ENCODE results near the gene DOCK4.

DOCK4 gene

DNA sequence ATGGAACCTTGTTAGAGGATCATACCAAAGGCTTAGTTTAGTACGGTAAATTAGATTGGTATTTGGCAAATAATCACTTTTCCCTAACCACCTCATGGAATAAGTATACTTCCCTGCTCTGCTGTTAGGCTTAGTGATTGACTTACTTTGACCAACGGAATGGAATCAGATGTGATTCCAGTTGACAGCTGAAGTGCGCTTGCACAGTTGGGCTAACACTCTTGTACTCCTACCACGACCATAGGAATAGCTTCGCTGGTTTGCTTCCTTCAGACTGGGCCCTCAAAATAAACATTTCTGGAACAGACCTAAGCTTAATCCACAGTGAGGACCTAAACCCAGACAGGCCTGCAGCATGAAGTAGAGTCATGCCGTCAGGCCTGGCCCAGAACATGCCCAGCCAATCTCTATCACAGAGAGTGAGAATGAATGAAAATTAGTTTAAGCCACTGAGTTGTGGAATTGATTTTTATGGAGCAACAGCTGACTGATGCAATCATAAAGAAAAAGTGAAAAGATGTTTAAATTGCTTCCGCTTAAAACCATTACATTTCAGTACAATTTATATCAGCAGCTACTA is 122.3 kb downstream of the DOCK4 start:
- Histone ChIP-seq H3K27me3 (ENCODE audit: insufficient read depth, low read length, poor library complexity) (no peaks in the 10 kb centered on the region), H3K79me1 (ENCODE audit: low read length) (peaks cover 13% of the 10 kb centered on the region), H3K4me2 (ENCODE audit: low read length) (no peak overlapping the region), H3K4me1 (ENCODE audit: control insufficient read depth, low read depth, low read length) (peaks cover 9% of the 10 kb centered on the region), H3K36me3 (ENCODE audit: control insufficient read depth, insufficient read depth, low read length) (no peaks in the 10 kb centered on the region), H2BK5ac (ENCODE audit: low read length) (no peak overlapping the region), H3K56ac (ENCODE audit: low read length) (peak overlapping the region; percentile 9), H3K27ac (ENCODE audit: low read depth, low read length) (no peak overlapping the region), H4K5ac (ENCODE audit: low read length) (no peak overlapping the region), H3K18ac (ENCODE audit: low read length) (no peak overlapping the region), H3K4ac (ENCODE audit: low read depth, low read length) (no peak overlapping the region), H3K23ac (ENCODE audit: low read length) (no peak overlapping the region), H3K4me3 (ENCODE audit: low read length) (no peak overlapping the region), H2AK5ac (ENCODE audit: low read length) (no peak overlapping the region), H3K79me2 (ENCODE audit: control insufficient read depth, insufficient read depth, low read length) (peaks cover 12% of the 10 kb centered on the region), H3K9ac (ENCODE audit: low read length) (no peak overlapping the region), H2BK120ac (ENCODE audit: low read depth, low read length) (no peak overlapping the region), H4K8ac (ENCODE audit: low read depth, low read length) (no peak overlapping the region), H2BK15ac (replicated peaks; ENCODE audit: low read depth) (no peak overlapping the region)
- DNase-seq: peak; percentile 43
- no CpG with 5 or more reads among the region's 7 CpGs for WGBS (ENCODE audit: extremely low coverage, insufficient coverage, low lambda C conversion rate)

DNA sequence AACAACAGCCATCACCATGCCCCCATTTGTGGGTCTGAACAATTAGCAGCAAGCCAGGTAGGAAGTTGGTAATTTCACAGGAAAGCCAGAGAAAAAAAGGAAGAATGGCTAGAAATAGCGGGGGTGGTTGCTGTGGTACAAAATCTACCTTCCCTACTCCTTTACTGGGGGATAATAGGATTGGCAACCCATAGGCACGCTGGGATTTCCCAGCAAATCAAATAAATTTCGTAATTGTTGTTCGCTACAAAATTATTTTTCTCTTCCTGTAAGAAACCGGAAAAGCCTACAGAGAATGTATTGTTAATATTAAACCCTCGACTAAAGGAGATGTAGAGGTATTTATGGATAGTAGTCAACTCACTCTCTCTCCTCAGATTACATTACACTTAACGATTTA is 123.9 kb downstream of the DOCK4 start:
- Histone ChIP-seq H3K27ac (ENCODE audit: low read depth, low read length) (no peak overlapping the region), H3K4me3 (ENCODE audit: low read length) (no peak overlapping the region), H2AK5ac (ENCODE audit: low read length) (no peak overlapping the region), H3K9ac (ENCODE audit: low read length) (no peak overlapping the region), H4K5ac (ENCODE audit: low read length) (no peak overlapping the region), H3K23ac (ENCODE audit: low read length) (no peak overlapping the region), H2BK15ac (replicated peaks; ENCODE audit: low read depth) (no peak overlapping the region), H3K79me1 (ENCODE audit: low read length) (peaks cover 13% of the 10 kb centered on the region), H2BK5ac (ENCODE audit: low read length) (no peak overlapping the region), H3K18ac (ENCODE audit: low read length) (no peak overlapping the region), H3K27me3 (ENCODE audit: insufficient read depth, low read length, poor library complexity) (no peaks in the 10 kb centered on the region), H3K4me1 (ENCODE audit: control insufficient read depth, low read depth, low read length) (peaks cover 9% of the 10 kb centered on the region), H3K56ac (ENCODE audit: low read length) (no peak overlapping the region), H3K4ac (ENCODE audit: low read depth, low read length) (no peak overlapping the region), H3K79me2 (ENCODE audit: control insufficient read depth, insufficient read depth, low read length) (peaks cover 10% of the 10 kb centered on the region), H4K8ac (ENCODE audit: low read depth, low read length) (no peak overlapping the region), H3K36me3 (ENCODE audit: control insufficient read depth, insufficient read depth, low read length) (no peaks in the 10 kb centered on the region), H3K4me2 (ENCODE audit: low read length) (no peak overlapping the region), H2BK120ac (ENCODE audit: low read depth, low read length) (no peak overlapping the region)
- WGBS (ENCODE audit: extremely low coverage, insufficient coverage, low lambda C conversion rate): no CpG with 5 or more reads among the region's 7 CpGs
- DNase-seq: no peak

DNA sequence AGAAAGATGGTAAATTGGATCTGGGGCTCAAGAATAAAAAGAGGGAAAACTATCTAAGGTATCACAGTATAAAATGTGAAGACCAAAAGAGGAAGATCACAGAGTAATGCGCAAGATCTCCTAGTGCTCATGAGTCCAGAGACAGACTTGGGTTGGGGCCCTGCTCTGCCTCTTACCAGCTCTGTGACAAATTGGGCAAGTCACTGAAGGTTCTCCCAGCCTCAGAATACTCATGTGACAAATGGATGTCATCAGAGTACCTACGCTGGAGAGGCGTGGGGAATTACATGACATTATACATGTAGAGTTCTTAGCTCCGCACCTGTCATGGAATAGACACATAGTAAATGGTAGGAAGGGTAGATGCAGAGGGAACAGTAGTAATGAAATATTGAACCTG is 124.4 kb downstream of the DOCK4 start:
- Histone ChIP-seq H4K5ac (ENCODE audit: low read length) (no peak overlapping the region), H3K27ac (ENCODE audit: low read depth, low read length) (no peak overlapping the region), H3K4ac (ENCODE audit: low read depth, low read length) (no peak overlapping the region), H3K4me2 (ENCODE audit: low read length) (no peak overlapping the region), H2AK5ac (ENCODE audit: low read length) (no peak overlapping the region), H2BK5ac (ENCODE audit: low read length) (no peak overlapping the region), H3K79me2 (ENCODE audit: control insufficient read depth, insufficient read depth, low read length) (peaks cover 10% of the 10 kb centered on the region), H2BK15ac (replicated peaks; ENCODE audit: low read depth) (no peak overlapping the region), H3K27me3 (ENCODE audit: insufficient read depth, low read length, poor library complexity) (no peaks in the 10 kb centered on the region), H3K4me3 (ENCODE audit: low read length) (no peak overlapping the region), H2BK120ac (ENCODE audit: low read depth, low read length) (no peak overlapping the region), H3K23ac (ENCODE audit: low read length) (no peak overlapping the region), H3K18ac (ENCODE audit: low read length) (no peak overlapping the region), H3K56ac (ENCODE audit: low read length) (no peak overlapping the region), H3K79me1 (ENCODE audit: low read length) (peaks cover 13% of the 10 kb centered on the region), H3K4me1 (ENCODE audit: control insufficient read depth, low read depth, low read length) (peaks cover 9% of the 10 kb centered on the region), H4K8ac (ENCODE audit: low read depth, low read length) (no peak overlapping the region), H3K9ac (ENCODE audit: low read length) (no peak overlapping the region), H3K36me3 (ENCODE audit: control insufficient read depth, insufficient read depth, low read length) (no peaks in the 10 kb centered on the region)
- no peak for DNase-seq
- no CpG with 5 or more reads among the region's 4 CpGs for WGBS (ENCODE audit: extremely low coverage, insufficient coverage, low lambda C conversion rate)

DNA sequence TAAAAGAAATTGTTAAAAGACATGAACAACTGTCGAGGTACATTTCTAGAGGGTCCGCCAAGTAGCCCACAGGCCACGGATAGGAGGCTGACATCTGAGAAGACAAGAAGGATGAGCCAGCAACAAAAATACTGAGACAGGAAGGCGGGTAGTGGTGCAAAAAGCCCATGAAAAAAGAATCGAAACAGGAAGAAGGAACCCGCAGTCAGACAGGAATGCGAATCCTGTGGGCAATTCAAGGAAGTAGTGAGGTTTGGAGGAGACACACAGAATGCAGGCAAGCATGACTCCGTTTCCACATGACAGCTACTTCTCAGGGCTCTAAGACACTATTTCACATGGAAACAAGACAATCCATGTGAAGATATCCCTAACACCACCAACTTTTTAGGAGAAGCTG is 125.2 kb downstream of the DOCK4 start:
- H4K8ac ChIP-seq (ENCODE audit: low read depth, low read length): no peak overlapping the region
- H2BK5ac ChIP-seq (ENCODE audit: low read length): no peak overlapping the region
- peaks cover 9% of the 10 kb centered on the region for H3K4me1 ChIP-seq (ENCODE audit: control insufficient read depth, low read depth, low read length)
- WGBS (ENCODE audit: extremely low coverage, insufficient coverage, low lambda C conversion rate): no CpG with 5 or more reads among the region's 8 CpGs
- H3K27me3 ChIP-seq (ENCODE audit: insufficient read depth, low read length, poor library complexity): no peaks in the 10 kb centered on the region
- peak overlapping the region; percentile 64 for H3K56ac ChIP-seq (ENCODE audit: low read length)
- peaks cover 8% of the 10 kb centered on the region for H3K79me2 ChIP-seq (ENCODE audit: control insufficient read depth, insufficient read depth, low read length)
- no peak overlapping the region for H2AK5ac ChIP-seq (ENCODE audit: low read length)
- no peak overlapping the region for H4K5ac ChIP-seq (ENCODE audit: low read length)
- no peak overlapping the region for H3K18ac ChIP-seq (ENCODE audit: low read length)
- H3K36me3 ChIP-seq (ENCODE audit: control insufficient read depth, insufficient read depth, low read length): no peaks in the 10 kb centered on the region
- peak; percentile 70 for DNase-seq
- H3K4me3 ChIP-seq (ENCODE audit: low read length): no peak overlapping the region
- peaks cover 11% of the 10 kb centered on the region for H3K79me1 ChIP-seq (ENCODE audit: low read length)
- H3K4ac ChIP-seq (ENCODE audit: low read depth, low read length): no peak overlapping the region
- H3K27ac ChIP-seq (ENCODE audit: low read depth, low read length): no peak overlapping the region
- H3K9ac ChIP-seq (ENCODE audit: low read length): no peak overlapping the region
- H2BK120ac ChIP-seq (ENCODE audit: low read depth, low read length): no peak overlapping the region
- no peak overlapping the region for H2BK15ac ChIP-seq (replicated peaks; ENCODE audit: low read depth)
- no peak overlapping the region for H3K4me2 ChIP-seq (ENCODE audit: low read length)
- no peak overlapping the region for H3K23ac ChIP-seq (ENCODE audit: low read length)

DNA sequence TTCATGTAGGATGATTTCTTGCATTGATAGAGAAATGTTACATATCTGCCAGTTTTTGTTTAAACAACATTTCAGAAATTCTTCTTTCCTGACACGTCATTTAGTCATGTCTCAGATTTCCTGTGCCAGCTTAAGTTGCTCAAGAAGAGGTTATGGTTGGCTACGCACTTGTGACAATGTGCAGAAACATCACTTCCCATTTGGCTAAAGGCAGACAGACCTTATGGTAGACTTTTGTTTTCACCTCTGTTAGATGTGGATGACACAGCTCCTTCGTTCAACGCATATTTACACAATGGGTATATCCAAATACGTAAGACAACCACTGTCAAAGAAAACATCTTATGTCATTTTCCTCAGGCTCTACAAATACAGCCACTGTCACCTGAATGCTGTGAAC is 125.8 kb downstream of the DOCK4 start:
- H3K4me3 ChIP-seq (ENCODE audit: low read length): no peak overlapping the region
- H3K4me1 ChIP-seq (ENCODE audit: control insufficient read depth, low read depth, low read length): peaks cover 9% of the 10 kb centered on the region
- no peak overlapping the region for H3K56ac ChIP-seq (ENCODE audit: low read length)
- no peak overlapping the region for H4K8ac ChIP-seq (ENCODE audit: low read depth, low read length)
- DNase-seq: peak; percentile 37
- no peak overlapping the region for H2BK120ac ChIP-seq (ENCODE audit: low read depth, low read length)
- no peak overlapping the region for H3K4ac ChIP-seq (ENCODE audit: low read depth, low read length)
- H4K5ac ChIP-seq (ENCODE audit: low read length): no peak overlapping the region
- no peaks in the 10 kb centered on the region for H3K27me3 ChIP-seq (ENCODE audit: insufficient read depth, low read length, poor library complexity)
- H3K9ac ChIP-seq (ENCODE audit: low read length): no peak overlapping the region
- H3K4me2 ChIP-seq (ENCODE audit: low read length): no peak overlapping the region
- H2BK5ac ChIP-seq (ENCODE audit: low read length): no peak overlapping the region
- WGBS (ENCODE audit: extremely low coverage, insufficient coverage, low lambda C conversion rate): no CpG with 5 or more reads among the region's 5 CpGs
- H3K79me2 ChIP-seq (ENCODE audit: control insufficient read depth, insufficient read depth, low read length): peaks cover 8% of the 10 kb centered on the region
- no peaks in the 10 kb centered on the region for H3K36me3 ChIP-seq (ENCODE audit: control insufficient read depth, insufficient read depth, low read length)
- no peak overlapping the region for H3K27ac ChIP-seq (ENCODE audit: low read depth, low read length)
- H2AK5ac ChIP-seq (ENCODE audit: low read length): no peak overlapping the region
- no peak overlapping the region for H3K18ac ChIP-seq (ENCODE audit: low read length)
- no peak overlapping the region for H2BK15ac ChIP-seq (replicated peaks; ENCODE audit: low read depth)
- peaks cover 11% of the 10 kb centered on the region for H3K79me1 ChIP-seq (ENCODE audit: low read length)
- H3K23ac ChIP-seq (ENCODE audit: low read length): no peak overlapping the region

DNA sequence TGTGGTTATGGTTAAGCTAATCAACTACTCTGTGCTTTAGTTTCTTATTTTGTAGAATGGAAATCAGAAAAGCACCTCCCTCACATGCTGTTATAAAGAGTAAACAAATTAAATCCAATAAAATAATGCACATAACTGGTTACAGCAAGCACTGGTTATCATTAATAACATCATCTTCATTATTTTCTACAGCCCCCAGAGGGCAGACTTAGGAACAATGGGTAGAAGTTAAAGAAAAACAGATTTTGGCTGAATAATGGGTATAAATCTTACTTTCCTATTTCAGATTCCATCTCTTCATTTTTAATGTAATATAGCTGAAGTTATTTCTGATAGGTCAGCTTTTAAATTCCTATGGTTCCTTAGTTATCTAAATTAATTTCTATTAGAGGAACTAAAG is 126.5 kb downstream of the DOCK4 start:
- Histone ChIP-seq H3K27me3 (ENCODE audit: insufficient read depth, low read length, poor library complexity) (no peaks in the 10 kb centered on the region), H3K4ac (ENCODE audit: low read depth, low read length) (no peak overlapping the region), H4K5ac (ENCODE audit: low read length) (no peak overlapping the region), H3K4me3 (ENCODE audit: low read length) (no peak overlapping the region), H3K56ac (ENCODE audit: low read length) (no peak overlapping the region), H2BK120ac (ENCODE audit: low read depth, low read length) (no peak overlapping the region), H3K79me1 (ENCODE audit: low read length) (peaks cover 11% of the 10 kb centered on the region), H2BK5ac (ENCODE audit: low read length) (no peak overlapping the region), H3K9ac (ENCODE audit: low read length) (no peak overlapping the region), H2AK5ac (ENCODE audit: low read length) (no peak overlapping the region), H3K27ac (ENCODE audit: low read depth, low read length) (no peak overlapping the region), H3K36me3 (ENCODE audit: control insufficient read depth, insufficient read depth, low read length) (no peaks in the 10 kb centered on the region), H3K18ac (ENCODE audit: low read length) (no peak overlapping the region), H4K8ac (ENCODE audit: low read depth, low read length) (no peak overlapping the region), H3K79me2 (ENCODE audit: control insufficient read depth, insufficient read depth, low read length) (peaks cover 8% of the 10 kb centered on the region), H3K23ac (ENCODE audit: low read length) (no peak overlapping the region), H3K4me1 (ENCODE audit: control insufficient read depth, low read depth, low read length) (peaks cover 9% of the 10 kb centered on the region), H2BK15ac (replicated peaks; ENCODE audit: low read depth) (no peak overlapping the region), H3K4me2 (ENCODE audit: low read length) (no peak overlapping the region)
- DNase-seq: no peak
